D341Med (cell line): ENCODE results near the gene TARBP2.
A peak's percentile ranks its signal among the peaks of the same experiment; 100 is the strongest.

Experiments
- DNase-seq: peaks from one replicate; pipeline ENCODE4 v3.0.0; 2012; ENCODE audit warnings: low spot score

Gene TARBP2

DNA sequence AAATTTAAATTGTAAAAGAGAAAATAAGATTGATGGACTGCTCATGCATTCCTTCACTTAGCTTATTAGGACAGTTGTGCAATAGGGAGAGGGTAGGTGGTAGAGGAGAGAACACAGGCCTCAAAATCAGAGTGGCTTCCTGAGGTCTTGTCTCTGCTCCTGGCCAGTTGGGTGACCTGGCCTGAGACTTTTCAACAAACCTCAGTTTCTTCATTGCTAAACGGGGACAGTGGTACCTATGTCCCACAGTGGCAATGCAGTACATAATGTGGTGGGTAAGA, 4.4 kb upstream of the TARBP2 start:
- DNase-seq: no peak

DNA sequence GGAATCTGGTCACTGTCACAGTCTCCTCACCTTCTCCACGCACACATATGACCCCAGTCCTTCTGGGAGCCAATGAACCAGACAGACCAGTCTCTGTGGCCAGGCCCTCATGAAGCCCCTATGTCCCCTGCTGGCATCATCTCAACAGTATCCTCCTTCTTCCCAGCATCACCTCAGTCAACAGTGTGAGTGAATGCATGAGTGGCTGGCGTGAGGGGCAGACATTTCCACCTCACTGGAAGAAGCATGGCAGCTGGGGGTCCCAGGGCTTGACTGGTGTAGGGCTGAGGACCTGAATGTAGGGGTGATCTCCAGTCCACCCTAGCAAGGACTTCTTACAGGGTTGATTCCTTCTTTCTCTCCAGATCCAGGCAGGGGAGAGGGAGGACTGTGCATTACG, 3.6 kb upstream of the TARBP2 start:
- no peak for DNase-seq

DNA sequence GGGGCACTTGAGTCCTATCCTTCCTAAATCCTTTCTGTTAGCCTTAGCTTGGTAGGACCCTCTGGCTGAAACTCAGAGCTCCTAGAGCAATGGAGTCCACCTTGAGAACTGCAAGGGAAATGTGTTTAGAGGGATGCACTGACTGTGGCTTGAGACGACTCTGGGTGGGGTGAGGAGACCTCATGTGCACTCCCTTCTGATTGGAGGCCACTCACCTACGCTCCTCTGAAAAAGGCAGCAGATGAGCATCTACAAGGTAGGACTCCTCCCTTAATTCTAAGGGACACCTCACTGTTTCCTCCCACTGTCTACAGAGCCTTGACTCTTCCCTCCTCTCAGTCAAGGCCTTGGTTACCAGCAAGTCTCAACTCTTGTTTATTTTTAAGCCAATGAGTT, 2.9 kb upstream of the TARBP2 start:
- DNase-seq: no peak

DNA sequence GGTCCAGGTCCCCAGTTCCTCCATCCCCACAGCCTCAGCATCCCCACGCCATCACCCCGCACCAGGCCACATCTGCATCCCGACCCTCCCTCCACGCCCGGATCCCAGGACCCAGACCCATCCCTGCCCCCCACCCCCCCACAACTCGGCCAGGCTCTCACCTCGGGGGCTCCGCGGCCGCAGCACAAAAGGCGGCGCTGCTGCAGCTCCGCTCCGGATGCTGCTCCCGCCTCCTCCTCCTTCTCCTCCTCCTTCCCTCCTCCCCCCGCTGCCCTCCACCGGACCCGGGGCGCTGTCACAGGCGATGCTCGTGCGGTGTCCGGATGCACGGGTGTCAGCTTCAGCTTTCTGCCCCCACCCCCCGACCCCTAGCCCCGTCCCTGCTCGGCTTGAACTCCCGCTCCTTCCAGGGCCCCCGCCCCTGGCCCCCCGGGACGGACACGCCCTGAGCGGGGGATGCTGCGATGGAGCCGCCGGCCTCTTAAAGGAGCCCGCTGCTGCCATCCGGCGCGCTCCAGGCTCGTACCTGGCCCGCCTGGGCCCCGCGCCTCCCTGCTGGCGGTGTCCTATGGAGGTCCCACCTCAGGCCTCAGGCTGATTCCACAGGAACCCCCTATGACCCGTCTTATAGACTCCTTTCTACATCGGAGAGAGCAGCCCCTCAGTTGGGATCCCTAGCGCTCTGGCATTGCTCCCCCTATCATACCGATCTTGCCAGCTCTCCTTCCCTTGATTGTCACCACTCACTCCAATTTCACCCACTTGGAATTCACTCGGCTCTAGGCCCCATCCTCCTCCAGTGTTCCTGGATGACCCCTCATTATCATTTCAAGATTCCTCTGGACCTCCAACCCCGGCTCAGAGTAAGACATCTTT, 1.6 kb upstream of the TARBP2 start, which contains the start of gene MAP3K12:
Gene MAP3K12, minus strand, starts transcription at position 193 of the 876 bp plus-strand sequence. CDS start 12,067 bp downstream, outside the sequence.
- DNase-seq: peak; percentile 71

DNA sequence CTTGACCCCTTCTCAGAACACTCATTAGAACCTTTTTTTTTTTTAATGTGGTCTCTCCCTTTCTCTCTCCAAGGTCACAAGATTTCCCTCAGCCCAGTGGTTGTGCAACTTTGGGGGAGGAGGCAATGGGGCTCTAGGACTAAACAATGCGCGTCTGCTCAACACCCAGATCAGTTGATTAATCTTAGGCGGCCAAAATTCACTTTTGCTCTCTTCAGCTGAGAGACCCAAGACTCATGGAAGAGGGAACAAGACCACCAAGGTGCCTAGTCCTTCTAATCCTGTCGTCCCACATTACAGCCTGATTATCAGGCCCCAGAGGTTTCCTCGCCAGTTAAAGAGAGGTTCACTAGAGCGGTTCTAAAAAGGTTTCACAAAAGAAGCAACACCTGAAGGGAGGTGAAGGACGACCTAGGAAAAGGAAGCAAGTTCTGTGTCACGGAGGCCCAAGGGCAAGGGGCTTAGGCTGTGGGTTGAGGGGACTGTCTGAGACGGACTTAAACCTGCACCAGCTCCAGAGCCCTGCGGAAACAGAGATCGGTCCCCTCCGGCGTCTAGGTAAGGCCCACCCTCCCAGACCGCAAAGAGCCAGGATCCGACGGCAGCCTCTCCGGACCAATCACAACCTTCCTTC, 824 bp upstream of the TARBP2 start:
- DNase-seq: no peak

DNA sequence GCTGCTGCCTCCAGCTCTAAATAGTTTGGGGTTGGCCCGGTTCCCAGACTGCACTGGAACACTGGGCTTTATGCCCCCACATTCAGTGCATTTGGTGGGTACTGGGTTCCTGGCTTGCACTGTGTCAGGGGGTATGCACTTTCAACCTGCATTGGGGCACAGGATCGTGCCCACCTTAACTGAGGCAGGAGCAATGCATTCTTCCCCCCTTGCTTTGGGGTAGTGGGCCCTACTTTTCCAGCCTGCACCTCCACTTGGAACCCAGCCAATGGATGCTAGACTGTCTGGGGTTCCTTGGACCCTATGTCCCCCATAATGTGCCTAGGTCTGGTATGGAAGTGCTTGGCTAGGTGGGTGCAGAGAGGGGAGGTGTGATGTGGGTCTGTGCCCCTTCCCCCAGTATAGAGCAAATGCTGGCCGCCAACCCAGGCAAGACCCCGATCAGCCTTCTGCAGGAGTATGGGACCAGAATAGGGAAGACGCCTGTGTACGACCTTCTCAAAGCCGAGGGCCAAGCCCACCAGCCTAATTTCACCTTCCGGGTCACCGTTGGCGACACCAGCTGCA, 615 bp downstream of the TARBP2 start:
- no peak for DNase-seq

DNA sequence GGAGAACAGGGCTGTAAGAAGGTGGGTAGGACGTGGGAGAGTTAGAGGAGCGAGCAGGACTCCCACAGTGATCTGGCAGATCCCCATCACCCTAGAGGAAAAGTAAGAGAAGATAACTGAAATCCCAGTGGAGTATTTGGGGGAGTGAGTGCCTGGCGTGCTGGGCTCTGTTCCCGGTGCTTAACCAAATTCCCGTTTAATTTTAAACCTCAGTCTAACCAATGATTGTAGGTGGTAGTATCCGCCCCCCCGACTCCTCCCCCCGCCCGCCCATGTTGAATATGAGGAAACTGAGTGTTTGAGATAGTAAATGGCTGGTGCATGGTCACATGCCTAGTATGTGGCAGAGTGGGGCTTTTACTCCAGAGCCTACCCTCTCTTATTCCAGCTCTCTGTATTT, 1.2 kb downstream of the TARBP2 start:
- DNase-seq: no peak

DNA sequence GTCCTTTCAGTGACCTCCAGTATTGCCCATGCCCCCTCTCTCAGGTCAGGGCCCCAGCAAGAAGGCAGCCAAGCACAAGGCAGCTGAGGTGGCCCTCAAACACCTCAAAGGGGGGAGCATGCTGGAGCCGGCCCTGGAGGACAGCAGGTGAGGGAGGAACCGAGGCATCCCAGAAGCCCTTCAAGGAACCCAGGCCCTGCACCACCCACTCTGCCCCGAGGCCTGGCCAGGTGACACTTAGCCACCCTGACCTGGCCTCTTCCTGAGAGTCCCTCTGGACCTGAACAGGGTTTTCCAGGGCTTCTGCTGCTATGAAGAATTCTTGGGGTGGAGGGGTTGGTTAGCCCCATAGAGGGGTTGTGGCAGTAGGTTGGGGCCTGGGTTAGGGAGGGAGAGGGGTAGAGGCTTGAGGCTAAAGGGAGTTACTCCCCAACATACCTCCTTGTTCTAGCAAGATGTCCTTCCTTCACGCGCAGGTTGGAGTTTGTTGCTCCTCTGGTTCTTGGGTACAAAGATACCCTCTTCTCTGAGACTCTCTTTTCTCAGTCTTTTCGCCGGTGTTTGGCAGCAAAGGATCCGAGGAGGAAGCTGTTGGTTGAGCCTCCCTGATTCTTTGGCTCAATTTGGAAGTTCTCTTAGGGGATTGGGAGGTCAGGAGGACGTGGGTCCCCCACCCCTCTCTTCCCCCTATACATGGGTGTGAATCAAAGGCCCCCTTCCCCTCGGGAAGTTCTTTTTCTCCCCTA, 2.1 kb downstream of the TARBP2 start:
- DNase-seq: no peak

DNA sequence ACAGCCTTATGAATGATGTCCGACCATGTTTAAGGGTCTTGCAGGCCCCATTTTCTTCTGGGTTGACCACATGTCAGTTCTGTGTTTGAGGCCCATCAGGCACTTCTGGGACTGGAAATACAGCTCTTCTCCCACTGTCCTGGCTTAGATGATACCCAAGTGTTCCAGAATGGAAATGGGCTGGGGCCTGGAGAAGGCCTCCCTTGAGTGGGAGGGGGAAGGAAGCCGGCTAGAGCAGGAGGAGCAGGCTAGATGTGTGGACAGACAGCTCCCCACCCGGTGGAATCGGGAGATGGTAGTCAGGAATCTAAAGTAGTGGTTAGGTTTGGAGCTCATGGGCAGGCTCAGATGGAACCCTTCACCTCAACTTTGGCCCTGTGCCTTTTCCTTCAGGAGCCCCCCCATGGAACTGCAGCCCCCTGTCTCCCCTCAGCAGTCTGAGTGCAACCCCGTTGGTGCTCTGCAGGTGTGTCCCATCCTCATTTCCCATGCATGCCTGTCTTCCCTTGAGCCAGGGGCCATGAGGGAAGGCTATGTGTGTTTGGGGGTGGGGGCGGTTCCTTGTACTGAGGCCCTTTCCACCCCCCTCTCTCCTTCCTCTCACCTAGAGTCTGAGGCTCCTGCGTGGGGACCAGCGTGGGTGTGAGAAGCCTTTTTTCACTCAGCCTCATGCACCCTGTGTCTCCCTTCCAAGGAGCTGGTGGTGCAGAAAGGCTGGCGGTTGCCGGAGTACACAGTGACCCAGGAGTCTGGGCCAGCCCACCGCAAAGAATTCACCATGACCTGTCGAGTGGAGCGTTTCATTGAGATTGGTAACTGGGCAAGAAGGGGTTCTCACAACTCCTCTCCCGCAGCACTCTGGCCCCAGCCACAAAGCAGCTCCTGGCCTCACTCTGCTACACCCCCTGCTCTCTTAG, 3.2 kb downstream of the TARBP2 start:
- DNase-seq: no peak

DNA sequence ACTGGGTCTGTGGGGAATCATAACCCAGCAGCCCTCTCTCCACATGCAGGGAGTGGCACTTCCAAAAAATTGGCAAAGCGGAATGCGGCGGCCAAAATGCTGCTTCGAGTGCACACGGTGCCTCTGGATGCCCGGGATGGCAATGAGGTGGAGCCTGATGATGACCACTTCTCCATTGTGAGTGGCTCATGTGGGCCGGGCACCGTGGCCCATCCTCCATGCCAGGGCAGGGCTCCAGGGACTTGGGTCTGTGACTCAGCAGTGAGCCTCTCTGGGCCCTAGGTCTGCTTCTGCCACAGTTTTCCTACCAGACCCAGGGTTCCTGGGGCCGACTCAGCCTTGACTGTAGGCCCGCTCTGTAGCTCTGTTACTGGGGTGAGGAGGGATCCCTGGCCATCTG, 4.0 kb downstream of the TARBP2 start:
- DNase-seq: no peak

DNA sequence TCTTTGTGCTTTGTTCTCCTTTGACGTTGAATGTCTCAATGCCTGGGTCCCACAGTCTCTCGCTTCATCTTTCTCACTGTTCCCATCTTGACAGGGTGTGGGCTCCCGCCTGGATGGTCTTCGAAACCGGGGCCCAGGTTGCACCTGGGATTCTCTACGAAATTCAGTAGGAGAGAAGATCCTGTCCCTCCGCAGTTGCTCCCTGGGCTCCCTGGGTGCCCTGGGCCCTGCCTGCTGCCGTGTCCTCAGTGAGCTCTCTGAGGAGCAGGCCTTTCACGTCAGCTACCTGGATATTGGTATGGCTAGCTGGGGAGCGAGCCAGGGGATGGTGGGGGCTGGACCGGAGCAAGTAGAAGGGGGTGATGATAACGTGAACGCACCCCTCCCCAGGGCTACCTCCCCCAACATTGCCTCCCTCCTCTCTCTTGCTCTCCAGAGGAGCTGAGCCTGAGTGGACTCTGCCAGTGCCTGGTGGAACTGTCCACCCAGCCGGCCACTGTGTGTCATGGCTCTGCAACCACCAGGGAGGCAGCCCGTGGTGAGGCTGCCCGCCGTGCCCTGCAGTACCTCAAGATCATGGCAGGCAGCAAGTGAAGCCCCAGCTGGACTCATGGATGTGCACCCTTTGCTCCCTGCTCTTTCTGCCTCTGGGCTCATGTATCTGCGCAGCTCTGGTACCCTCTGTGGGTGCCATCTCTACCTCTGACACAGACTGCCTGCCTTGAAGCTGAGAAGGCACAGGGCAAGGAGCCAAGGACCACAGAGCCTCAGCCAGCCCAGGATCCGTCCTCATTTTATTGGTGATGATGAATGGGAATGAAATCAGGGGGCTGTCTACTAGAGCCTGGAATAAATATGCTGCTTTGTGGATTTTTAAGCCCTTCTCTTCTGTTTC, 4.7 kb downstream of the TARBP2 start:
- DNase-seq: no peak

DNA sequence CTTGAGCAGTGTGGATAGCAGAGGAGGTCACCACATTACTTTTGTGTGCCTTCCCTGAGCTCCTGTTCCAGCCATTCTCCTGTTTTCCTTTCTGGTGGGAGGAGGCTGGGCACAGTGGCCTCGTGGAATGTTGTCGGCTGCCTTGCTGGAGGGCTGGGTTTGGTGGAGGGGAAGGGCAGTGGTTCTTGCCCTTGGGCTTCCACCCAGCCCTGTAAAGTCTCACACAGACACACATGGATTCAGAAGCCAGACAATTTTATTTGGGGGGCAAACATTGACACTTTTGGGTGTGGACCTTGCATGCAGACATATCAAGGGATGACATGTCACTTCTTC, 5.3 kb downstream of the TARBP2 start:
- DNase-seq: no peak

DNA sequence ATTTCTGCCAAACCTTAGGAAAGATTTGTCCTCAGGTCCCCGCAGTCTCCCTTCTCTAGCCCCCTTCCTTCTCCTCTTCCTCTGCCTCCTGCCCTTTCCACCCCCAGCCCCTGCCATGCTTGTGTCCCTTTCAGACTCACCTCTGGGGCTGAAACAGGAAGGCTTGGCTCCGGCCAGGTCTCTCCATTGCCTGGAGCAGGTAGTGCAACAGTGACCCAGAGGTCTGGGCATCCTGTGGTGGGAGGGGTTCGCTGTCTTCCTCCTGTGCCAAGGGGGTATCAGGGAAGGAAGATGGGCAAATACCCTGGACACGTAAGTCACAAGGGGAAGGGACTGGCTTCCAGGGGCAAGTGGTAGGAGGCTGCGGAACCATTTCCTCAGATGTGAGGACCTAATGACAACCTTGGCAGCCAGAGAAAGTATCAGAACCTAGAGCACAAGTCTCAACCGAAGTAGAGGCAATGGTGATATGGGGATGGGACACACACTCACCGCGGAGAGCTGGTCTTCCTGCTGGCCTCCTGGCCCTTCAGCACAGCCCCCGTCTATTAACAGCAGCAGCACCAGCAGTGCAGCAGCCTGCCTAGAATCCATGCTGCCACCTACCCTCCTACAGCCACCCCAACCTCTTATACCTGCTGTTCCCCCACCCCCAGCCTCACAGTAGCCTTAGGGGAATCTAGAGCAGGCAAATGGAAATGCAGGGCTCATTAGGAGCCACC, 6.0 kb downstream of the TARBP2 start, which contains the start of gene NPFF:
Gene NPFF, minus strand, starts transcription at position 604 of the 722 bp plus-strand sequence. Its CDS starts 10 bp downstream, at position 594.
- no peak for DNase-seq

DNA sequence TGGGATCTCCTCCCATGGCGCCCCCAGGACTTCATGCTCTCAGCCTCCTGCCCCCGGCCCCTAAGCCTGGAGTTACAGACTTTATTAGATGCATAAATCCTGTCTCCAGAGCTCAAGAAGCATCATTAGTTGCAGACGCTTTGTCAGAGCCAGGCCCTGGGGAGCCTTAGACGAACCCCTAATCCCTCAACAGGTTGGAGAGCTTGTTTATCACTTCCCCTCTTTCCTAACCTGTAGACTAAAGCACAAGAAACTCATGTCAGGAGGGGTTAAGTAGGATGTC, 6.5 kb downstream of the TARBP2 start:
- DNase-seq: no peak

DNA sequence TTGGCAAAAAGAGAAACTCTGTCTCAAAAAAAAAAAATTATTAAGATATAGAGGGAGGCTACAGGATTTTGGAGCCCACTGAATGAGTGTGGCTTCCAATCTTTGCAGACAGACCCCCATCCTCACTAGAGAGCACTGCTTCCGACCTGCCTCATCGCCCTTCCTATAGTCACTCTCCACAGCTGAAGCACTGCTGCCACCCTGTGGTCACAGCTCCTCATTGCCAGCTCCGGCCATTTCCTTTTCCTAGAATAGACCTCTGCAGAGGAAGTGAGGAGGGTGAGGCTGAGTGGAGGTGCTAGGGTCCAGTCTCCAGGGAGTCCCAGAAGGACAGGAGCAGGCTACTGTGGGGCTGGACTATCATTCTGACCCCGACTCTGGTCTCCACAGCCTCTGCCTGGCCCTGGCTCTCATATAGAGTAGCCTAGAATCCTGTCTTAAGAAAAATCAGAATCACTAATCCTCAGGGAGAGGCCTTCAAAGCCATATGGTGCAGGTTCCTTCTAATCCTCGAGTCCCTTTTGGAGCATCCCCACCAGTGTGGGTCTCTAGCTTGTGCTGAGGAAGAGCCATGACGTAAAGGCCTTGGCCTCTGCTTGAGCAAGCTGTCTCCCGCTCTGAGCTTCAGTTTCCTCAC, 7.6 kb downstream of the TARBP2 start:
- peak; percentile 87 for DNase-seq

DNA sequence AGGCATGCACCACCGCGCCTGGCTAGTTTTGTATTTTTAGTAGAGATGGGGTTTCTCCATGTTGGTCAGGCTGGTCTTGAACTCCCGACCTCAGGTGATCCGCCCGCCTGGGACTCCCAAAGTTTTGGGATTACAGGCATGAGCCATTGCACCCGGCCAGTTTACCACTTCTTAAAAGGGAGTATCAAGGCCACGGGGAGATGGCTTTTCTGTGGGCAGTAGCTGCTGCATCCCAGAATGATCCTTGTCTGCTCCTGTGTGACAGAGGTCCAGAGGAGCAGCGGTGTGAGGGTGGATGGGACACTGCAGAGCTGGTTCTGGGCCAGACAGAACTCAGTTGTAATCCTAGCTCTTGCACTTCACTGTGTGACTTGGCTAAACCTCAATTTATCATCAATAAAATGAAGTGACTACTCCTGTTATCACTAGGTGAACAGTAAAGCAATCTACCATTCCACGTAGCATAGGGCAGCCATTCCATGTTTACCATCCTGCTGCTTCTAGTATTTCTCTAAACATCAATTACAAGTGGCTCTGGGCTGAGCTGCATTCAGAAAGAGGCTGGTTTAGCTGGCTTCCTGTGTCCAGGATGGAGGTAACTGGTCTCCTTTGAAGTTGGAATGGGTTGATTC, 9.2 kb downstream of the TARBP2 start:
- no peak for DNase-seq

DNA sequence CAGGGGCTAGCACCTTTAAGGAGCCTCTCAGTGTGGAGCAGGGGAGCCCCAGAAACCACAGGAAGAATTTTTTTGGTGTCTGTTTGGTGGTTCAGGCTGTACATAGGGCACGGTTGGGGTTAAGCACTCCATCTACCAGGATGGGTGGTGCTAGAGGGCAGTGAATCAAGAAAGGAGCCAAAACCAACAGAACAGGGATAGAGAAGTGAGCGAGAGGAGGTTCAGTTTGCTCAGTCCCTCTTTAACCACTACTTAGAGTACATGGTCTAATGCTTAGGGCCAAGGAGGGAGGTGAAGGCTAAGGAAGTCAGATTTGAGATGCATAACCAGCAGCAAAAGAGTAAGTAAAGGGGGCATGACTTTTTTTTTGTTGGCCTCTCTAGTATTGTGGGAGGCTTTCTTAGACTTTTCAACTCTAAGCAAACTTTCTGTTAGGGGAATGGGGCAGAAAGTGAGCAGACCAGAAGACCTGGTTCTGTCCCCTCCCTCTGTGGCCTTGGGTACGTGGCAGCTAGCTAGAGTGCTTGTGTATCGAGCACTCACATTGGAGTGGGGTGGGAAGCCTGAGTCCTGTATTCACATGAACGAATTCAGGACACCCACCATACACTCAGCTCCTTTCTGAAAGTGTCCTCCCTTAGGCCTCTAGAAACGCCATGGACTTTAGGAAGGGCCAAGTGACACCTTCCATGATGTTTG, 12.8 kb downstream of the TARBP2 start:
- no peak for DNase-seq

DNA sequence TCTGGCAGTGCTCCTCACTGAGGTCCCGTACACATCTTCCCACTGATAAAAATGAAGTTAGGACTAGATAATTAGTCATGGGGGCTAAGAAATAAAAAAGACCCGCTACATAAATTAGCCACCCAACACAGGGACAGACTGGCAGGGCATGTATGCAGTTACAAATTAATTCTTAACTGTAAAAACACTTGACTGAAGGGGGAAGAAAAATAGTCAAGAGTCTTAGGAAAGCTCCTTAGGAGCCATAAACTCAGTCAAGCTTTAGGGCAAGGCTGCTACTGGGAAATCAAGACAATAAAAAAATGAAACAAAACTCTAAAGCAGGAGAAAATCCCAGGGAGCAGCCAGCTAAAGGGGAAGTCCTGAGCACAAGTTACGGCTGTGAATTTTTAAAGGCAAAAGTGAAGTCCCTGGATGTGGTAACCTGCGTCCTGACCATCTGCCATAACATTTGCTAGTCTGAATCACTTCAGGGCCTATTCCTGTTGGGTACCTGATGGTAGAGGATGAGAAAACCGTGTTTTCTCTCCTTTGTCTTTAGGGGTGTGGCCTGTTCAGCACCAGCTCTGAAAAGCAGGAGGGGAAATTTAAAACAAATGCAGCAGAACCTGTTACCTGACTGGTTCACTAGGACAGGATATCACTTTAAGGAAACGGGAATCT, 13.7 kb downstream of the TARBP2 start:
- no peak for DNase-seq
